ENCODE results near the gene PAGR1.
"Not testable (repeated sequence)": the region's sequence is repeated elsewhere in the genome, so short reads cannot be mapped to it uniquely, and the experiment has no call there.

Gene PAGR1

DNA sequence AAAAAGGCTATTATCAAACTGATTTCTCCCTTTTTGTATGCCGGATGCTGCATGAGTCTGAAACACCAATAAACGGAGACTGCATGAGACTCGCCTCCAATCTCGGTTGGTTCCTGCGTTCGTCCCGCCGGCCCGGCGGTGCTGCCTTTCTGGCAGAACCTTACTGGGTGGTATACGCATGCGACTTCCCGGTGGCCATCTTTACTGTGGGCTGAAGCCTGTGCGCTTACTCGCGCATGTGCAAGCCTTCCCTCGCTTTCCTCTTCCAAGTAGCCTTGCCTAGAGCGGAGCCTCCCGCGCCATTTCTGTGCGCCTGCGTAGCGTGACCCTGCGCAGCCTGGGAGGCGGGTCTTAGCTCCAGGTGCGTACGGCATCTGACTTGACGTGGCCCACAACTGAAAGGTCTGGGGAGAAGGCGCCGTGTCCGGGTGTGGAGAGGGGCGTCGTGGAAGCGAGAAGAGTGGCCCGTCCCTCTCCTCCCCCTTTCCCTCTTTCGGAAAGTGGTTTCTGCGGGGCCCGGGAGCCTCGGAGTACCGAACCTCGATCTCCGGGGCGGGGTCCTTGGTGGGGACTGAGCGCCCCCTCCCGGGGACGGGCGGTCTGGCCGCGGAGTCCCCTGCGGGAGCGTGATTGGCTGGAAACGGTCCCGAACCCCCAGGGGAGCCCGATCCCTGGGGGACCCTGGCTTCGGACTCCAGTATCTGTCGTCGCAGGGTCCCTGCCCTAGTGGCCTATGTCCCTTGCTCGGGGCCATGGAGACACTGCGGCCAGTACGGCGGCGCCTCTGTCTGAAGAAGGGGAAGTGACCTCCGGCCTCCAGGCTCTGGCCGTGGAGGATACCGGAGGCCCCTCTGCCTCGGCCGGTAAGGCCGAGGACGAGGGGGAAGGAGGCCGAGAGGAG lies at the start of gene PAGR1:
Gene PAGR1 (plus strand): TSS at position 360 of the 901 bp plus-strand sequence. CDS start 374 bp downstream, at position 734.
- no peaks in the 10 kb centered on the region for H3K27me3 ChIP-seq (ENCODE audit: control insufficient read depth in 2 of 2, insufficient read depth in 2 of 2, low read length in 2 of 2)
- peaks cover 46 to 55% of the 10 kb centered on the region in 2 donors for H3K4me1 ChIP-seq (ENCODE audit: control insufficient read depth in 2 of 2, insufficient read depth in 2 of 2, low read length in 2 of 2)
- H3K4me3 ChIP-seq (ENCODE audit: low read length in 2 of 2) = peak within 1 kb of the TSS; percentile 88 to 89
- peaks cover 0 to 12% of the 10 kb centered on the region in 2 donors for H3K36me3 ChIP-seq (ENCODE audit: control insufficient read depth in 2 of 2, insufficient read depth in 2 of 2, low read length in 2 of 2)
- H3K9me3 ChIP-seq (ENCODE audit: control insufficient read depth in 2 of 2, low read length in 2 of 2) = no peaks in the 10 kb centered on the region
- peak within 1 kb of the TSS; percentile 74 to 96 for H3K9ac ChIP-seq (ENCODE audit: low read depth in 1 of 2, low read length in 2 of 2)
- peak within 1 kb of the TSS; percentile 91 to 95 for H3K27ac ChIP-seq (ENCODE audit: low read depth in 2 of 2, low read length in 2 of 2)

GRCh38 chr16:29766571-29766970 lies 49.4 kb upstream of the PAGR1 start:
- Histone ChIP-seq H3K9me3 (ENCODE audit: control insufficient read depth in 2 of 2, low read length in 2 of 2) (no peaks in the 10 kb centered on the region), H3K36me3 (ENCODE audit: control insufficient read depth in 2 of 2, insufficient read depth in 2 of 2, low read length in 2 of 2) (no peaks in the 10 kb centered on the region), H3K27ac (ENCODE audit: low read depth in 2 of 2, low read length in 2 of 2) (no peak overlapping the region), H3K4me1 (ENCODE audit: control insufficient read depth in 2 of 2, insufficient read depth in 2 of 2, low read length in 2 of 2) (peaks cover 12 to 23% of the 10 kb centered on the region in 2 donors), H3K4me3 (ENCODE audit: low read length in 2 of 2) (no peak overlapping the region), H3K27me3 (ENCODE audit: control insufficient read depth in 2 of 2, insufficient read depth in 2 of 2, low read length in 2 of 2) (no peaks in the 10 kb centered on the region), H3K9ac (ENCODE audit: low read depth in 1 of 2, low read length in 2 of 2) (no peak overlapping the region)

- no peaks in the 10 kb centered on the region for H3K9me3 ChIP-seq (ENCODE audit: control insufficient read depth in 2 of 2, low read length in 2 of 2)
These were observed 48.9 kb upstream of the PAGR1 start for GRCh38 chr16:29767062-29767461.

DNA sequence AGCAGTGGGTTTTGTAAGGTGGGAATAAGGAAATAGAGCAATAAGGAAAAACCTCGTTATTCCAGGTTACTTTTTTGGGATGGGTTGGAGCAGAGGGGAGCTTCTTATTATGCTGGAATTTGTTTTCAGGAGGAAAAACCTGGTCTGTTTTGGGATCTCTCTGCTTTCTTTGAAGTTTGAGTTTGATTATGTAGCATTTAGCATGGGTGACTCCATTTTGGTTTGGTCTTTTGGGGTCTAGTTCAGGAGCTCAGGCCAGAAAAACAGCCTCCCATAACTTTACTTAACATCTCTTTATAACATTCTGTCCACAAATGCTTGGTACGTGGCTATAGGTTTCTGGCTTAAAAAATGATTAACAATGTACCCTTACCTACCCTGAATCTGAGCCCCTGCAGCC lies 46.4 kb upstream of the PAGR1 start:
- Histone ChIP-seq H3K27ac (ENCODE audit: low read depth in 2 of 2, low read length in 2 of 2) (no peak overlapping the region), H3K4me3 (ENCODE audit: low read length in 2 of 2) (no peak overlapping the region), H3K36me3 (ENCODE audit: control insufficient read depth in 2 of 2, insufficient read depth in 2 of 2, low read length in 2 of 2) (no peaks in the 10 kb centered on the region), H3K9ac (ENCODE audit: low read depth in 1 of 2, low read length in 2 of 2) (no peak overlapping the region), H3K27me3 (ENCODE audit: control insufficient read depth in 2 of 2, insufficient read depth in 2 of 2, low read length in 2 of 2) (no peaks in the 10 kb centered on the region), H3K4me1 (ENCODE audit: control insufficient read depth in 2 of 2, insufficient read depth in 2 of 2, low read length in 2 of 2) (peaks cover 11 to 21% of the 10 kb centered on the region in 2 donors), H3K9me3 (ENCODE audit: control insufficient read depth in 2 of 2, low read length in 2 of 2) (no peaks in the 10 kb centered on the region)

More at GRCh38 chr16:29767062-29767461, 48.9 kb upstream of the PAGR1 start:
- Histone ChIP-seq H3K36me3 (ENCODE audit: control insufficient read depth in 2 of 2, insufficient read depth in 2 of 2, low read length in 2 of 2) (no peaks in the 10 kb centered on the region), H3K4me1 (ENCODE audit: control insufficient read depth in 2 of 2, insufficient read depth in 2 of 2, low read length in 2 of 2) (peaks cover 12 to 23% of the 10 kb centered on the region in 2 donors), H3K9ac (ENCODE audit: low read depth in 1 of 2, low read length in 2 of 2) (no peak overlapping the region), H3K4me3 (ENCODE audit: low read length in 2 of 2) (no peak overlapping the region), H3K27me3 (ENCODE audit: control insufficient read depth in 2 of 2, insufficient read depth in 2 of 2, low read length in 2 of 2) (no peaks in the 10 kb centered on the region), H3K27ac (ENCODE audit: low read depth in 2 of 2, low read length in 2 of 2) (no peak overlapping the region)

- Histone ChIP-seq H3K27me3 (ENCODE audit: control insufficient read depth in 2 of 2, insufficient read depth in 2 of 2, low read length in 2 of 2) (no peaks in the 10 kb centered on the region), H3K36me3 (ENCODE audit: control insufficient read depth in 2 of 2, insufficient read depth in 2 of 2, low read length in 2 of 2) (no peaks in the 10 kb centered on the region), H3K9ac (ENCODE audit: low read depth in 1 of 2, low read length in 2 of 2) (no peak overlapping the region), H3K4me1 (ENCODE audit: control insufficient read depth in 2 of 2, insufficient read depth in 2 of 2, low read length in 2 of 2) (peaks cover 5 to 15% of the 10 kb centered on the region in 2 donors), H3K9me3 (ENCODE audit: control insufficient read depth in 2 of 2, low read length in 2 of 2) (no peaks in the 10 kb centered on the region), H3K27ac (ENCODE audit: low read depth in 2 of 2, low read length in 2 of 2) (peak overlapping the region in 1 of 2 donors; percentile 52), H3K4me3 (ENCODE audit: low read length in 2 of 2) (no peak overlapping the region)
These were observed 45.6 kb upstream of the PAGR1 start for GRCh38 chr16:29770250-29770929.

GRCh38 chr16:29772330-29772729 lies 43.6 kb upstream of the PAGR1 start:
- H3K9me3 ChIP-seq (ENCODE audit: control insufficient read depth in 2 of 2, low read length in 2 of 2); H3K9ac ChIP-seq (ENCODE audit: low read depth in 1 of 2, low read length in 2 of 2); H3K36me3 ChIP-seq (ENCODE audit: control insufficient read depth in 2 of 2, insufficient read depth in 2 of 2, low read length in 2 of 2); H3K4me1 ChIP-seq (ENCODE audit: control insufficient read depth in 2 of 2, insufficient read depth in 2 of 2, low read length in 2 of 2); H3K27ac ChIP-seq (ENCODE audit: low read depth in 2 of 2, low read length in 2 of 2); H3K27me3 ChIP-seq (ENCODE audit: control insufficient read depth in 2 of 2, insufficient read depth in 2 of 2, low read length in 2 of 2); H3K4me3 ChIP-seq (ENCODE audit: low read length in 2 of 2): not testable (repeated sequence)

DNA sequence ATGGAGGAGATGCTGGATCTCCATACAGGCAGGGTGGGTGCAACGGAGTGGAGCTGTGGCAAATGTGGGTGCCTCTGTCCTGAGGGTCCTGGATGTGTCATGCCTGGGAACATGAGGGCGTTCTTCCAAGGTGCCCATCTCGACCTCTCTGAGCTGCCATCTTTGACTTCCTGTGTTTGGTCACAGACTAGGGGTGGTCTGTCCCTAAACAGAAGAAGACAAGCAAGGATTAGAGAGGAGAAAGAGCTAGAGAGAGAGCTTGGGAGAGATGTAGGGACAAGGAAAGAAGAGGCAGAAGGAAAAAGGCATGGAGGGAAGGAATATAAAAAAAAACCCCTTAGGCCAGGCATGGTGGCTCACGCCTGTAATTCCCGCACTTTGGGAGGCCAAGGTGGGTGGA lies 41.2 kb upstream of the PAGR1 start:
- Histone ChIP-seq H3K36me3 (ENCODE audit: control insufficient read depth in 2 of 2, insufficient read depth in 2 of 2, low read length in 2 of 2) (no peaks in the 10 kb centered on the region), H3K4me3 (ENCODE audit: low read length in 2 of 2) (no peak overlapping the region), H3K4me1 (ENCODE audit: control insufficient read depth in 2 of 2, insufficient read depth in 2 of 2, low read length in 2 of 2) (peaks cover 5% of the 10 kb centered on the region in 2 donors), H3K9me3 (ENCODE audit: control insufficient read depth in 2 of 2, low read length in 2 of 2) (no peaks in the 10 kb centered on the region), H3K27ac (ENCODE audit: low read depth in 2 of 2, low read length in 2 of 2) (no peak overlapping the region), H3K9ac (ENCODE audit: low read depth in 1 of 2, low read length in 2 of 2) (no peak overlapping the region), H3K27me3 (ENCODE audit: control insufficient read depth in 2 of 2, insufficient read depth in 2 of 2, low read length in 2 of 2) (no peaks in the 10 kb centered on the region)

- peak overlapping the region; percentile 7 to 23 for H3K27ac ChIP-seq (ENCODE audit: low read depth in 2 of 2, low read length in 2 of 2)
- peaks cover 0 to 2% of the 10 kb centered on the region in 2 donors for H3K36me3 ChIP-seq (ENCODE audit: control insufficient read depth in 2 of 2, insufficient read depth in 2 of 2, low read length in 2 of 2)
- no peaks in the 10 kb centered on the region for H3K9me3 ChIP-seq (ENCODE audit: control insufficient read depth in 2 of 2, low read length in 2 of 2)
- H3K4me3 ChIP-seq (ENCODE audit: low read length in 2 of 2) = no peak overlapping the region
- no peak overlapping the region for H3K9ac ChIP-seq (ENCODE audit: low read depth in 1 of 2, low read length in 2 of 2)
- no peaks in the 10 kb centered on the region for H3K4me1 ChIP-seq (ENCODE audit: control insufficient read depth in 2 of 2, insufficient read depth in 2 of 2, low read length in 2 of 2)
- H3K27me3 ChIP-seq (ENCODE audit: control insufficient read depth in 2 of 2, insufficient read depth in 2 of 2, low read length in 2 of 2) = no peaks in the 10 kb centered on the region
These were observed 40.1 kb upstream of the PAGR1 start for GRCh38 chr16:29775742-29776408.

- Histone ChIP-seq H3K27me3 (ENCODE audit: control insufficient read depth in 2 of 2, insufficient read depth in 2 of 2, low read length in 2 of 2) (no peaks in the 10 kb centered on the region), H3K4me1 (ENCODE audit: control insufficient read depth in 2 of 2, insufficient read depth in 2 of 2, low read length in 2 of 2) (no peaks in the 10 kb centered on the region), H3K27ac (ENCODE audit: low read depth in 2 of 2, low read length in 2 of 2) (peak within 1 kb of the TSS; percentile 41 to 75), H3K36me3 (ENCODE audit: control insufficient read depth in 2 of 2, insufficient read depth in 2 of 2, low read length in 2 of 2) (peaks cover 0 to 5% of the 10 kb centered on the region in 2 donors), H3K9me3 (ENCODE audit: control insufficient read depth in 2 of 2, low read length in 2 of 2) (no peaks in the 10 kb centered on the region), H3K9ac (ENCODE audit: low read depth in 1 of 2, low read length in 2 of 2) (peak within 1 kb of the TSS in 1 of 2 donors; percentile 60), H3K4me3 (ENCODE audit: low read length in 2 of 2) (peak within 1 kb of the TSS; percentile 11 to 49)
These were observed 38.2 kb upstream of the PAGR1 start, which contains the start of gene ZG16 for GRCh38 chr16:29777576-29778350. Gene ZG16 (plus strand): TSS chr16:29778256. CDS start chr16:29779267, 1,011 bp downstream.
